Measurements from ENCODE around the gene PROZ. TPM values are rescaled to one million over a fixed set of nuclear protein-coding genes. Genes with fewer than 3 reads are reported as not detected.
"Not testable (repeated sequence)": the region's sequence is repeated elsewhere in the genome, so short reads cannot be mapped to it uniquely, and the experiment has no call there.

PROZ gene
- polyA plus RNA-seq (ENCODE audit: insufficient read length in 3 of 3) = 1 to 10 TPM; 2.4 to 4.3 (median 3.2) TPM
- long read RNA-seq, donor 1 = 0 reads
- long read RNA-seq, donor 2 = 0 reads
- long read RNA-seq, donor 3 = 0 reads
- long read RNA-seq, donor 4 = 0 reads
- long read RNA-seq, donor 5 = 0 reads
- long read RNA-seq, donor 6, partial matches to known transcripts = 0 of 1 reads
- long read RNA-seq, donor 6, other reads (novel, unspliced or antisense) = 0 of 1 reads
- long read RNA-seq, donor 7, partial matches to known transcripts = 0 of 1 reads
- long read RNA-seq, donor 7, other reads (novel, unspliced or antisense) = 0 of 1 reads
- long read RNA-seq, donor 8 = 0 reads
- long read RNA-seq, donor 9 = 0 reads
- long read RNA-seq, donor 10 = 0 reads
- long read RNA-seq, donor 11 = 0 reads
- long read RNA-seq, donor 12 = 0 reads
- long read RNA-seq, donor 13 = 0 reads
- long read RNA-seq, donor 14 = 0 reads
- long read RNA-seq, donor 15, partial matches to known transcripts = 0 of 1 reads
- long read RNA-seq, donor 15, other reads (novel, unspliced or antisense) = 0 of 1 reads
- long read RNA-seq, donor 16, partial matches to known transcripts = 0 of 1 reads
- long read RNA-seq, donor 16, other reads (novel, unspliced or antisense) = 0 of 1 reads

GRCh38 chr13:113157929-113158747, at the start of gene PROZ:
Gene PROZ (plus strand): TSS chr13:113158648. CDS start chr13:113158661, 13 bp downstream.
- no peak for DNase-seq (ENCODE audit: extremely low read depth in 1 of 11, low read depth in 9 of 11, low spot score in 4 of 11)

GRCh38 chr13:113109151-113110047, 49.0 kb upstream of the PROZ start:
- DNase-seq (ENCODE audit: extremely low read depth in 1 of 11, low read depth in 9 of 11, low spot score in 4 of 11) = no peak

DNA sequence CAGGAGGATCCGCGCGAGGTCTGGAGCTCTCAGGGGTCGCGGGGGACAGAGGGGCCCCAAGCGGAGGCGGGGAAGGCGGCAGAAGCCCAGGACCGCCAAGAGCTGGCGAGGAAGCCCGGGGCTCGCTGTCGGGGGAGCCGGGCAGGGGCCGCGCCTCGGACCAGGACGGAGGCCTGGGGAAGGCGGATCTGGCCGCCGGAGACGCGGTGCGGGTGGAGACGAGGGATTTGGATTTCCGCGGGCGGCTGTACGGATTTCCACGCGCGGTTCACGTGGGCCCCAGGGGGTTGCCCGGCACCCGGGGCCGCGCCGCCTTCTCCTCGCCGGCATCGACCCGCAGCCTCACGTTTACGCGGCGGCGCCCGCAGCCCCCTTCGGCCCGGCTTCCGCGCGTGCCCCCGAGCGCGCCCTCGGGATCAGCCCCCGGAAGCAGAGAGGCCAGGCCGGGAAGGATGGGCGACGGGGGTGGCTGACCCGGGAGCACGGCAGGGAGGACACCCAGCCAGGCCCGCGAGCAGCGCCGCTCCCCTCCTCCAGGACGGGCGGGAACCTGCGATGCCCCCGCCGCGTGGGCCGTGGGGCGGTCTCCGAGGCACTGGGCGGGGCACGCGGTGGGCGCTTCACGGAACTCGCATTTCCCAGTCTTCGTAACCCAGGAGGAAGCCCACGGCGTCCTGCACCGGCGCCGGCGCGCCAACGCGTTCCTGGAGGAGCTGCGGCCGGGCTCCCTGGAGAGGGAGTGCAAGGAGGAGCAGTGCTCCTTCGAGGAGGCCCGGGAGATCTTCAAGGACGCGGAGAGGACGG, 48.2 kb upstream of the PROZ start:
- no peak for DNase-seq (ENCODE audit: extremely low read depth in 1 of 11, low read depth in 9 of 11, low spot score in 4 of 11)

DNA sequence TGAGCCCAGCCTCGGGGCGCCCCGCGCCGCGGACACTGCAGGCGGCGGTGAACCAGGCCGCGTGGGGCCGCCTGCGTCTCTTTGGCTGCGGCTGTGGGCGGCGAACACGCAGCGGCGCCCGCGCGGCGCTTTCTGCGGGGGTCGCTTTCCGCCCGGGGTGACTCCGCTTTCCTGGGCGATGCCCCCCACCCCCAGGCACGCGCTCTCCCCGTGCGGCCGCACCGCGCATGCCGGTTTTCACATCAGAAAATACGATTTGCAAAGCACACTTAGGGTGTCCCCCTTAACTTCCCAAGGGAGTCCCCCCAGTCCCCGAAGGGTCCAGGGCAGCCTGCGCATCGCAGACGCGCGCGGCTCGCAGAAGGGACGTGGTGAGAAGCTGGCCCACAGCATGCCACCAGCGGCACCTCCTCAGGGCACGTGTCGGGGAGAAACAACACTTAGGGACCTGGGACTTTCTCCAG, 47.6 kb upstream of the PROZ start:
- DNase-seq (ENCODE audit: extremely low read depth in 1 of 11, low read depth in 9 of 11, low spot score in 4 of 11) = no peak

GRCh38 chr13:113111821-113112220, 46.6 kb upstream of the PROZ start:
- not testable (repeated sequence) for DNase-seq (ENCODE audit: extremely low read depth in 1 of 11, low read depth in 9 of 11, low spot score in 4 of 11)

DNA sequence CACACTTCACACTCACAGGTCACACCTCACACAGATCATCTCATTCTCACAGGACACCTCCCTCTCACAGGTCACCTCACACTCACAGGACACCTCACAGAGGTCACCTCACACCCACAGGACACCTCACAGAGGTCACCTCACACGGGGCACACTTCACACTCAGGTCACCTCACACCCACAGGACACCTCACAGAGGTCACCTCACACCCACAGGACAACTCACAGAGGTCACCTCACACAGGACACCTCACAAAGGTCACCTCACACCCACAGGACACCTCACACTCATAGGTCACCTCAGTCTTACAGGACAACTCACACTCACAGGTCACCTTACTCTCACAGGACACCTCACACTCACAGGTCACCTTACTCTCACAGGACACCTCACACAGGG, 46.0 kb upstream of the PROZ start:
- not testable (repeated sequence) for DNase-seq (ENCODE audit: extremely low read depth in 1 of 11, low read depth in 9 of 11, low spot score in 4 of 11)

DNA sequence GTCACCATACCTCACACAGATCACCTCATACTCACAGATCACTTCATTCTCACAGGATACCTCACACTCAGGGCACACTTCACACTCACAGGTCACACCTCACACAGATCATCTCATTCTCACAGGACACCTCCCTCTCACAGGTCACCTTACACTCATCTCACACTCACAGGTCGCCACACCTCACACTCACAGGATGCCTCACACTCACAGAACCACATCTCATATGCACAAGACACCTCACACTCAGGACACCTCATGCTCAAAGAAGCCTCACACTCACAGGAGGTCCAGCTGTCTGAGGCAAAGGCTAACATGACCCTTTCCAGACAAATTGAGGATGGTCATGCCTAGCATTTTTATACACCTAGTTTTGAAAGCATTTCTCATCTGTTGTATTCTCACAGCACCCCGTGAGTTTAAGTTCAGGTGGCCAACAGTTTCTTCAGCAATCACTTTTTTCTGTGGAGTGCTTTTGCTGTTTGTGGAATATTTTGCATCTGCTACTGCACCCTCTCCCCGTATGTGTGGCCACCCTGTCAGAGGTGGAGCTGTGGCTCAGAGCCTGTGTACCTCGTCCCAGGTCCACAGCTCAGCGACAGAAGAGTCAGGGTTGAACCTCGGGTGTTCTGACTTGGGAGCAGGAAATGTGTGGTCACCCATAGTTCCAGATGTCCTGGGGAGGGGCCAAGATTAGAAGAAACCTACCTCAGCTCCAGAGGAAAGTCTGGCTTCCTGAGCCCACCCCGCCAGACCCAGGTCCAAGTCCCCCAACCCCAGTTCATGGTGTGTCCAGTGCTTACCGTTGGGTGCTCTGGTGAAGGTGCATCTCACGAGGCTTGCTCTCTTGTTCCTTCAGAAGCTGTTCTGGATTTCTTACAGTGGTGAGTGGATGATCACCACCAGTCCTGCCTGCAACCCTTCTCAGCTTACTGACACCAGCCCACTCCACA, 45.3 kb upstream of the PROZ start:
- DNase-seq (ENCODE audit: extremely low read depth in 1 of 11, low read depth in 9 of 11, low spot score in 4 of 11) = no peak

DNA sequence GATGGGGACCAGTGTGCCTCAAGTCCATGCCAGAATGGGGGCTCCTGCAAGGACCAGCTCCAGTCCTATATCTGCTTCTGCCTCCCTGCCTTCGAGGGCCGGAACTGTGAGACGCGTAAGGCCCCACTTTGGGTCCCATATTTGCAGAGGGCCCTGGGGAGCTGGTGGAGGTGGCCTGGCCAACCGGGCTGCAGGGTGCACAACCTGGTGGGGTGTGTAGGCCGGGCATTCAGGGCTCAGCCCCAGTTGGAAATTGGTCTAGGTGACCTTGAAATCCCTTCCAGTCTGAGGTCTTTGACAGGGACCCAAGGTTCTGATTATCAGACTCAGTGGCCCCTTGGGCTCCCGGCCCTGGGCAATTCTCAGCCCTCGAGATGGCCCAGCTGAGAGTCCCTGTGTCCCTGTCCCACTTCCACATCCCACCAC, 44.6 kb upstream of the PROZ start:
- no peak for DNase-seq (ENCODE audit: extremely low read depth in 1 of 11, low read depth in 9 of 11, low spot score in 4 of 11)

- no peak for DNase-seq (ENCODE audit: extremely low read depth in 1 of 11, low read depth in 9 of 11, low spot score in 4 of 11)
Measured at GRCh38 chr13:113114511-113115362, 43.7 kb upstream of the PROZ start.

GRCh38 chr13:113115363-113116205, 42.9 kb upstream of the PROZ start:
- DNase-seq (ENCODE audit: extremely low read depth in 1 of 11, low read depth in 9 of 11, low spot score in 4 of 11) = no peak

GRCh38 chr13:113116206-113116800, 42.1 kb upstream of the PROZ start:
- no peak for DNase-seq (ENCODE audit: extremely low read depth in 1 of 11, low read depth in 9 of 11, low spot score in 4 of 11)

DNA sequence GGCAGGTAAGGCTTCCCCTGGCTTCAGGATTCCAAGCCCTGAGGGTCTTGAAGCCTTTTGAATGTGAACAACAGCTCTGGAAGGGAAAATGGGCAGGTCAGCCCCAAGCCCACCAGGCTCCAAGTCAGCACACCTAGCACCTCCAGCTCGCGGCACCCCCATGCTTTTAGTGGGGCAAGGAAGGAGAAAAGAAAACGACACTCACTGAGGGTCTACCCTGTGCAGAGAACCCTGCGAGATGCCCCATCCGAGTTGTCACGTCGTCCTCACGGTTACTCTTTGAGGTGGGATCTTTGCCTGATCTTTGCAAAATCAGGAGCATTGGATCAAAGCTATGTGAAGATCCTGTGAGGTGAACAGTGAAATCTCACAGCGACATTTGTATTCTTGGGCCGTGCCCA, 41.6 kb upstream of the PROZ start:
- no peak for DNase-seq (ENCODE audit: extremely low read depth in 1 of 11, low read depth in 9 of 11, low spot score in 4 of 11)

DNA sequence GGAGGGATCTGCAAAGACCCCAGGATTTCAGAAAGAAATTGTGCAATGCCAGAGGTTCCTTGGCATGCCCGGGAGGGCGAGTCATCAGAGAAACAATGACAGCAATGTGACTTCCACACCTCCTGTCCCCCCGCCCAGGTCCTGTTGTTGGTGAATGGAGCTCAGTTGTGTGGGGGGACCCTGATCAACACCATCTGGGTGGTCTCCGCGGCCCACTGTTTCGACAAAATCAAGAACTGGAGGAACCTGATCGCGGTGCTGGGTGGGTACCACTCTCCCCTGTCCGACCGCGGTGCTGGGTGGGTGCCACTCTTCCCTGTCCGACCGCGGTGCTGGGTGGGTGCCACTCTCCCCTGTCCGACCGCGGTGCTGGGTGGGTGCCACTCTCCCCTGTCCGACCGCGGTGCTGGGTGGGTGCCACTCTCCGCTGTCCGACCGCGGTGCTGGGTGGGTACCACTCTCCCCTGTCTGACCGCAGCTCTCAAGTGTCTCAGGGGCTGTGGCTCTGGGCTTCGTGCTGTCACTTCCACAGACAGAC, 41.0 kb upstream of the PROZ start:
- DNase-seq (ENCODE audit: extremely low read depth in 1 of 11, low read depth in 9 of 11, low spot score in 4 of 11) = no peak

DNA sequence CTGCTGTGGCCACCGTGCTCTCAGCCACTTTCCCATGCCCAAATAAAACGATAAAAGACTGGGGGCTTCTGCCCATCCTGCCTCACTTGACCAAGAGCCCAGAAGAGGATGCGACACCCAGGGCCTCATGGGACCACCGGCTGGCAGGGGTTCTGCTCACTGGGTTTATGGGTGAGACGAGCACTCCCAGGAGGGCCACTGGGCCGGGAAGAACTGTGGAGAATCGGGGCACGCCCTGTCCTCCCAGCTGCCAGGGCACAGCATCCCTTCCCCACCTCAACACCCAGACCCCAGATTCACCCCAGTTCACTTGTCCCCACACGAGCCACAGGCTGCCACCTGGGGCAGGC, 40.6 kb upstream of the PROZ start:
- DNase-seq (ENCODE audit: extremely low read depth in 1 of 11, low read depth in 9 of 11, low spot score in 4 of 11) = no peak
